ENCODE results near the gene GRAMD1B. TPM values are rescaled to one million over a fixed set of nuclear protein-coding genes. Genes with fewer than 3 reads are reported as not detected.

GRAMD1B gene
- total RNA-seq, 3 donors from 2014 or later (not counting 1 experiment from before 2014, with no cell fraction given): 5.9 to 10.3 (median 8.8) TPM

DNA sequence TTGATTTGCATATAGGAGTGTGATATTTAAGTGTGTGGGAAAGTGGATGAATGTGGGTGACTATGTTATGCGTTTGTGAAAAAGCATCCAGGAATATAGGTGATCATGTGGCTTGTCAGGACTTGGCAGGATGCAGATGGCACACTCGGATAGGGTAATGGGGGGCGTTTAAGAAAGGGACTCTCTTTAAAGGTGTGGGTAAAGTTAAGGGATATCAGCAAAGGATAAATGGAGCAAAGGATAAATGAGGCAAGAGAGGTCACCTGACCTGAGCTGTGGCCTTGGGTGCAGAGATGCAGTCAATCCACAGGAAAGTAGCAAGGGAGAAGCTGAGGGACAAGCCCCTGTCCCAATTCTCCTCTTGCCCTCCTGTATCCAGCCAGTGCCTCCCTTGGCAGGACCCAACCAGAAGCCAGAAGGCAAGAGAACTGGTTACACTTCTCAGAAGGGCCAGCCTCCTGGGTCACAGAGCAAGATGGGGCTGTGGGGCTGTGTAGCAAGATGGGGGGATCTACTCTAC, 47.5 kb upstream of the GRAMD1B start:
- H3K4me3 Mint-ChIP-seq: peak overlapping the region; percentile 25
- no peaks in the 10 kb centered on the region for H3K27me3 Mint-ChIP-seq (ENCODE audit: low read depth in 2 of 2)
- intact Hi-C loops (cut with micrococcal nuclease): no loop called here
- peak overlapping the region in 1 of 2 donors; percentile 17 for H3K27ac Mint-ChIP-seq
- Histone ChIP-seq H3K27me3 (ENCODE audit: control insufficient read depth, insufficient read depth, low read length) (no peaks in the 10 kb centered on the region), H3K36me3 (ENCODE audit: control insufficient read depth, insufficient read depth, low read length) (no peaks in the 10 kb centered on the region), H3K27ac (ENCODE audit: low read length) (no peak overlapping the region), H3K4me3 (ENCODE audit: low read length) (no peak overlapping the region), H3K9me3 (ENCODE audit: control insufficient read depth, insufficient read depth, low read length) (no peaks in the 10 kb centered on the region), H3K4me1 (ENCODE audit: control insufficient read depth, insufficient read depth, low read length) (peaks cover 21% of the 10 kb centered on the region)
- no peak for ATAC-seq
- 65% methylated on average over 3 of the region's 3 CpGs for WGBS (ENCODE audit: insufficient coverage)
- TF ChIP-seq CTCF (IDR thresholded peaks at IDR 0.05): no peak
- no peaks in the 10 kb centered on the region for H3K36me3 Mint-ChIP-seq
- H3K4me1 Mint-ChIP-seq: peaks cover 0 to 24% of the 10 kb centered on the region in 2 donors
- no peak for DNase-seq
- H3K9me3 Mint-ChIP-seq: no peaks in the 10 kb centered on the region

GRCh38 chr11:123384116-123384515, 46.0 kb upstream of the GRAMD1B start:
- no peak overlapping the region for H3K27ac ChIP-seq (ENCODE audit: low read length)
- no peaks in the 10 kb centered on the region for H3K27me3 Mint-ChIP-seq (ENCODE audit: low read depth in 2 of 2)
- H3K27ac Mint-ChIP-seq: no peak overlapping the region
- no peak for DNase-seq
- no peaks in the 10 kb centered on the region for H3K9me3 ChIP-seq (ENCODE audit: control insufficient read depth, insufficient read depth, low read length)
- intact Hi-C loops (cut with micrococcal nuclease): no loop called here
- no peaks in the 10 kb centered on the region for H3K36me3 ChIP-seq (ENCODE audit: control insufficient read depth, insufficient read depth, low read length)
- H3K4me1 ChIP-seq (ENCODE audit: control insufficient read depth, insufficient read depth, low read length): peaks cover 21% of the 10 kb centered on the region
- no peaks in the 10 kb centered on the region for H3K36me3 Mint-ChIP-seq
- no peaks in the 10 kb centered on the region for H3K27me3 ChIP-seq (ENCODE audit: control insufficient read depth, insufficient read depth, low read length)
- no peak for ATAC-seq
- peaks cover 0 to 24% of the 10 kb centered on the region in 2 donors for H3K4me1 Mint-ChIP-seq
- TF ChIP-seq CTCF (IDR thresholded peaks at IDR 0.05): no peak
- H3K4me3 ChIP-seq (ENCODE audit: low read length): no peak overlapping the region
- H3K9me3 Mint-ChIP-seq: no peaks in the 10 kb centered on the region
- H3K4me3 Mint-ChIP-seq: no peak overlapping the region

GRCh38 chr11:123386796-123387510, 43.1 kb upstream of the GRAMD1B start:
- Mint-ChIP-seq H3K27me3 (ENCODE audit: low read depth in 2 of 2) (peaks cover 0 to 3% of the 10 kb centered on the region in 2 donors), H3K4me1 (no peaks in the 10 kb centered on the region), H3K27ac (no peak overlapping the region), H3K9me3 (no peaks in the 10 kb centered on the region), H3K36me3 (no peaks in the 10 kb centered on the region), H3K4me3 (no peak overlapping the region)
- ATAC-seq: no peak
- no peaks in the 10 kb centered on the region for H3K36me3 ChIP-seq (ENCODE audit: control insufficient read depth, insufficient read depth, low read length)
- no peak overlapping the region for H3K27ac ChIP-seq (ENCODE audit: low read length)
- peaks cover 10% of the 10 kb centered on the region for H3K4me1 ChIP-seq (ENCODE audit: control insufficient read depth, insufficient read depth, low read length)
- no peak for TF ChIP-seq CTCF (IDR thresholded peaks at IDR 0.05)
- intact Hi-C loops (cut with micrococcal nuclease): no loop called here
- no peak overlapping the region for H3K4me3 ChIP-seq (ENCODE audit: low read length)
- no peaks in the 10 kb centered on the region for H3K9me3 ChIP-seq (ENCODE audit: control insufficient read depth, insufficient read depth, low read length)
- no peak for DNase-seq
- H3K27me3 ChIP-seq (ENCODE audit: control insufficient read depth, insufficient read depth, low read length): no peaks in the 10 kb centered on the region
- WGBS (ENCODE audit: insufficient coverage): 94% methylated on average over 9 of the region's 9 CpGs

DNA sequence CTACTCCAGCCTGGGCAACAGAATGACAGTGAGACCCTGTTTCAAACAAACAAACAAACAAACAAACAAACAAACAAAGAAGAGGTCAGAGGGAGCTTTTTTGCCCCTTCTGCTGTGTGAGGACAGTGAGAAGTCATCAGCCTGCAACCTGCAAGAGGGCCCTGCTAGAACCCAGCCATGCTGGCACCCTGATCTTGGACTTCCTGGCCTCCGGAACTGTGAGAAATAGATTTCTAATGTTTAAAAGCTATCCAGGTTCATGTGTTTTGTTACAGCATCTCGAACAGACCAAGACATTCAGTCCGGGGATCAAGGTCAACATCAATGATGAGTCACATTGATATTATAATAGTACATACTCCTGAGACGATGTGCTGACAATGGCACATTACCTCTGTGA, 41.4 kb upstream of the GRAMD1B start:
- no peaks in the 10 kb centered on the region for H3K9me3 ChIP-seq (ENCODE audit: control insufficient read depth, insufficient read depth, low read length)
- H3K4me1 Mint-ChIP-seq: no peaks in the 10 kb centered on the region
- ATAC-seq (no peak), DNase-seq (no peak)
- H3K27ac Mint-ChIP-seq: no peak overlapping the region
- no peak overlapping the region for H3K4me3 Mint-ChIP-seq
- H3K27me3 ChIP-seq (ENCODE audit: control insufficient read depth, insufficient read depth, low read length): no peaks in the 10 kb centered on the region
- H3K27ac ChIP-seq (ENCODE audit: low read length): no peak overlapping the region
- H3K27me3 Mint-ChIP-seq (ENCODE audit: low read depth in 2 of 2): peaks cover 0 to 3% of the 10 kb centered on the region in 2 donors
- H3K4me1 ChIP-seq (ENCODE audit: control insufficient read depth, insufficient read depth, low read length): no peaks in the 10 kb centered on the region
- no peak for TF ChIP-seq CTCF (IDR thresholded peaks at IDR 0.05)
- WGBS (ENCODE audit: insufficient coverage): 94% methylated on average over 4 of the region's 4 CpGs
- no peaks in the 10 kb centered on the region for H3K9me3 Mint-ChIP-seq
- no peaks in the 10 kb centered on the region for H3K36me3 Mint-ChIP-seq
- no peak overlapping the region for H3K4me3 ChIP-seq (ENCODE audit: low read length)
- intact Hi-C loops (cut with micrococcal nuclease): no loop called here
- no peaks in the 10 kb centered on the region for H3K36me3 ChIP-seq (ENCODE audit: control insufficient read depth, insufficient read depth, low read length)
